Thyroid gland (tissue), 4 donors: ENCODE results near the gene FBN2. TPM values are rescaled to one million over a fixed set of nuclear protein-coding genes. Genes with fewer than 3 reads are reported as not detected.

Experiments used
- DNase-seq, 2 donors: peaks; one replicate each; pipeline ENCODE4 v3.0.0-alpha.2; 2019
- H3K27ac ChIP-seq, 3 donors: fragments of 200-600 bp; sonication (generic); 1 replicate in 2 of 3; 2 replicates in 1 of 3; pipeline ENCODE4 v1.5.1; 2016 to 2019; ENCODE audit warnings: mild to moderate bottlenecking in 1 of 3, moderate library complexity in 1 of 3
- H3K27me3 ChIP-seq: fragments of 200-600 bp; sonication (generic); one replicate; pipeline ENCODE4 v1.5.1; 2019
- H3K36me3 ChIP-seq, 2 donors: fragments of 200-600 bp; sonication (generic); one replicate each; pipeline ENCODE4 v1.5.1; 2016 to 2019
- H3K4me1 ChIP-seq, 2 donors: fragments of 200-600 bp; sonication (generic); one replicate each; pipeline ENCODE4 v1.5.1; 2017 to 2019
- H3K4me3 ChIP-seq, 3 donors: fragments of 200-600 bp; sonication (generic); replicated peaks in 1 of 3; 1 replicate in 2 of 3; 2 replicates in 1 of 3; pipeline ENCODE4 v1.5.1; 2016; ENCODE audit warnings: mild to moderate bottlenecking in 1 of 3
- H3K9me3 ChIP-seq: fragments of 200-600 bp; sonication (generic); one replicate; pipeline ENCODE4 v1.5.1; 2017
- CTCF ChIP-seq, 6 experiments: fragments of 200-600 bp in 3 of 6; fragments of 450-650 bp in 3 of 6; sonication (generic) in 3 of 6; IDR thresholded peaks; one replicate each; pipeline ENCODE4 v1.5.1; 2016 to 2019; ENCODE audit warnings: antibody characterized with exemption in 6 of 6, mild to moderate bottlenecking in 2 of 6, inconsistent platforms in 1 of 6, moderate library complexity in 1 of 6
- POLR2A ChIP-seq, 2 donors: fragments of 450-650 bp; IDR thresholded peaks; one replicate each; pipeline ENCODE4 v1.6.1; 2017; ENCODE audit warnings: antibody characterized with exemption in 2 of 2, mild to moderate bottlenecking in 2 of 2, moderate library complexity in 1 of 2
- WGBS, 2 donors: methylation state at CpG; one replicate each; pipeline ENCODE4 v1.1.5; 2017; 5-methylcytosine and 5-hydroxymethylcytosine counted together
- intact Hi-C: fragments of 100-400 bp; cut with DNase I; formaldehyde crosslinking; loops from one replicate; pipeline ENCODE4 v1.15.1; 2023
- total RNA-seq, 4 donors: library from RNA; depleted of rRNA; stranded (reverse); fragments of >200 nt; gene quantifications; one replicate each; pipeline ENCODE4 v1.2.3, GENCODE V29; 2016

FBN2 gene
- total RNA-seq, 4 donors from 2014 or later = 1.0 to 3.9 (median 2.5) TPM

GRCh38 chr5:128376577-128376976, 161.5 kb downstream of the FBN2 start:
- H3K9me3 ChIP-seq = no peaks in the 10 kb centered on the region
- 64 to 84% methylated on average over 1 of the region's 1 CpG for WGBS, 2 donors
- intact Hi-C loops = no loop called here
- no peak overlapping the region for H3K27ac ChIP-seq
- H3K36me3 ChIP-seq = no peaks in the 10 kb centered on the region
- TF ChIP-seq CTCF (IDR thresholded peaks at IDR 0.05) (no peak), POLR2A (IDR thresholded peaks at IDR 0.05) (no peak)
- no peak for DNase-seq
- H3K4me3 ChIP-seq = no peak overlapping the region
- H3K4me1 ChIP-seq = no peaks in the 10 kb centered on the region
- no peaks in the 10 kb centered on the region for H3K27me3 ChIP-seq

GRCh38 chr5:128366147-128366546, 171.9 kb downstream of the FBN2 start:
- TF ChIP-seq POLR2A (IDR thresholded peaks at IDR 0.05) = no peak
- TF ChIP-seq CTCF (IDR thresholded peaks at IDR 0.05) = no peak
- Histone ChIP-seq H3K36me3 (no peaks in the 10 kb centered on the region), H3K9me3 (no peaks in the 10 kb centered on the region), H3K4me3 (no peak overlapping the region), H3K4me1 (no peaks in the 10 kb centered on the region), H3K27me3 (no peaks in the 10 kb centered on the region), H3K27ac (no peak overlapping the region)
- intact Hi-C loops = no loop called here
- DNase-seq = no peak
- WGBS, 2 donors = 93 to 94% methylated on average over 3 of the region's 3 CpGs

- no peaks in the 10 kb centered on the region for H3K4me1 ChIP-seq
- TF ChIP-seq CTCF (IDR thresholded peaks at IDR 0.05) (no peak), POLR2A (IDR thresholded peaks at IDR 0.05) (no peak)
- no peaks in the 10 kb centered on the region for H3K36me3 ChIP-seq
- H3K4me3 ChIP-seq = no peak overlapping the region
- DNase-seq = no peak
- 49 to 76% methylated on average over 4 of the region's 4 CpGs for WGBS, 2 donors
- no peak overlapping the region for H3K27ac ChIP-seq
- H3K9me3 ChIP-seq = no peaks in the 10 kb centered on the region
- H3K27me3 ChIP-seq = no peaks in the 10 kb centered on the region
- intact Hi-C loops = no loop called here
Observed at GRCh38 chr5:128362370-128362769, 175.7 kb downstream of the FBN2 start.

GRCh38 chr5:128358826-128359225, 179.2 kb downstream of the FBN2 start:
- TF ChIP-seq CTCF (IDR thresholded peaks at IDR 0.05) (no peak), POLR2A (IDR thresholded peaks at IDR 0.05) (no peak)
- no peak overlapping the region for H3K27ac ChIP-seq
- no peaks in the 10 kb centered on the region for H3K36me3 ChIP-seq
- intact Hi-C loops = no loop called here
- no peak overlapping the region for H3K4me3 ChIP-seq
- 90 to 96% methylated on average over 1 of the region's 1 CpG for WGBS, 2 donors
- no peak for DNase-seq
- no peaks in the 10 kb centered on the region for H3K27me3 ChIP-seq
- no peaks in the 10 kb centered on the region for H3K4me1 ChIP-seq
- H3K9me3 ChIP-seq = no peaks in the 10 kb centered on the region

GRCh38 chr5:128357226-128357625, 180.8 kb downstream of the FBN2 start:
- H3K4me1 ChIP-seq = no peaks in the 10 kb centered on the region
- no peaks in the 10 kb centered on the region for H3K9me3 ChIP-seq
- no peak overlapping the region for H3K27ac ChIP-seq
- no peaks in the 10 kb centered on the region for H3K27me3 ChIP-seq
- no peak overlapping the region for H3K4me3 ChIP-seq
- DNase-seq = no peak
- 84 to 94% methylated on average over 3 of the region's 3 CpGs for WGBS, 2 donors
- intact Hi-C loops = no loop called here
- H3K36me3 ChIP-seq = no peaks in the 10 kb centered on the region
- no peak for TF ChIP-seq CTCF (IDR thresholded peaks at IDR 0.05)
- TF ChIP-seq POLR2A (IDR thresholded peaks at IDR 0.05) = no peak
